ENCODE results near the gene PI4K2A.

The PI4K2A gene

DNA sequence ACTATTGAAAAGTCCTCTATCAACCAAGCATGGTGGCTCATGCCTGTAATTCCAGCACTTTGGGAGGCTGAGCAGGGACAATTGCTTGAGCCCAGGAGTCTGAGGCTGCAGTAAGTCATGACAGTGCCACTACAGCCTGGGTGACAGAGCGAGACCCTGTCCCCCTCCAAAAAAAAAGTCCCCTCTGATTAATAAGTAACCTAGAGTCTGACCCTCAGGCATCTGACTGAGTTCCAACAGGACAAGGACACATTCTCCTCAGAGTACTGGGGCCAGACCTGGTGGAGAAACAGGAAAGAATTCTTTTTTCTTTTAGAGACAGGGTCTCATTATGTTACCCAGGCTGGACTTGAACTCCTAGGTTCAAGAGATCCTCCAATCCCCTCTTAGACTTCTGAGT lies 17.2 kb upstream of the PI4K2A start:
- H3K4me3 ChIP-seq (ENCODE audit: low read depth, low read length), result no peak overlapping the region
- DNase-seq (ENCODE audit: low read depth), result no peak
- TF ChIP-seq MYC (IDR thresholded peaks at IDR 0.05; ENCODE audit: low read depth, low read length), result no peak
- TF ChIP-seq, protein P1, sequence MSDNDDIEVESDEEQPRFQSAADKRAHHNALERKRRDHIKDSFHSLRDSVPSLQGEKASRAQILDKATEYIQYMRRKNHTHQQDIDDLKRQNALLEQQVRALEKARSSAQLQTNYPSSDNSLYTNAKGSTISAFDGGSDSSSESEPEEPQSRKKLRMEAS (IDR thresholded peaks at IDR 0.05; ENCODE audit: low read depth, low read length), result no peak
- TF ChIP-seq, protein P2, sequence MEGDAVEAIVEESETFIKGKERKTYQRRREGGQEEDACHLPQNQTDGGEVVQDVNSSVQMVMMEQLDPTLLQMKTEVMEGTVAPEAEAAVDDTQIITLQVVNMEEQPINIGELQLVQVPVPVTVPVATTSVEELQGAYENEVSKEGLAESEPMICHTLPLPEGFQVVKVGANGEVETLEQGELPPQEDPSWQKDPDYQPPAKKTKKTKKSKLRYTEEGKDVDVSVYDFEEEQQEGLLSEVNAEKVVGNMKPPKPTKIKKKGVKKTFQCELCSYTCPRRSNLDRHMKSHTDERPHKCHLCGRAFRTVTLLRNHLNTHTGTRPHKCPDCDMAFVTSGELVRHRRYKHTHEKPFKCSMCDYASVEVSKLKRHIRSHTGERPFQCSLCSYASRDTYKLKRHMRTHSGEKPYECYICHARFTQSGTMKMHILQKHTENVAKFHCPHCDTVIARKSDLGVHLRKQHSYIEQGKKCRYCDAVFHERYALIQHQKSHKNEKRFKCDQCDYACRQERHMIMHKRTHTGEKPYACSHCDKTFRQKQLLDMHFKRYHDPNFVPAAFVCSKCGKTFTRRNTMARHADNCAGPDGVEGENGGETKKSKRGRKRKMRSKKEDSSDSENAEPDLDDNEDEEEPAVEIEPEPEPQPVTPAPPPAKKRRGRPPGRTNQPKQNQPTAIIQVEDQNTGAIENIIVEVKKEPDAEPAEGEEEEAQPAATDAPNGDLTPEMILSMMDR (IDR thresholded peaks at IDR 0.05; ENCODE audit: low read depth, low read length), result no peak
- no peak for TF ChIP-seq POLR2A (IDR thresholded peaks at IDR 0.05; ENCODE audit: extremely low read depth, insufficient read length)

DNA sequence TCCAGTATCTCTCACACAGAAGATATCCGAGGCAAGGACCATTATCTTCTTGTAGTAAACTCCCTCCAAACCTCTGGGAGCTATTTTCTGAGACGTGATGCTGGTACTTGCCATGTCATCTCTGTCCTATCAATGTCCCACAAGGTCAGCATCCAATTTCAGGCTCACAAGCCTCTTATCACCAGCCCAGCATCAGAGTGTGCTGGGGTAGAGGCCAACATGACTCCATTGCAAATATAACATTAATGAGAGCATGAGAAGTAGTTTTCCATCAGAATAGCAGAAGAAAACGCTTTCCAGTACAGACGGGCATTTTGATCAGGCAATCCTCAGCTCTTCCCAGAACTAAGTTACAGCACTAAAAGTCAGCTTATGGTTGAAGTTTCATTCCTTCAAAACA lies 12.7 kb upstream of the PI4K2A start:
- DNase-seq (ENCODE audit: low read depth), result no peak
- TF ChIP-seq MYC (IDR thresholded peaks at IDR 0.05; ENCODE audit: low read depth, low read length) (no peak), POLR2A (IDR thresholded peaks at IDR 0.05; ENCODE audit: extremely low read depth, insufficient read length) (no peak)
- TF ChIP-seq, protein P2 (IDR thresholded peaks at IDR 0.05; ENCODE audit: low read depth, low read length), result no peak
- TF ChIP-seq, protein P1 (IDR thresholded peaks at IDR 0.05; ENCODE audit: low read depth, low read length), result no peak
- H3K4me3 ChIP-seq (ENCODE audit: low read depth, low read length), result no peak overlapping the region

DNA sequence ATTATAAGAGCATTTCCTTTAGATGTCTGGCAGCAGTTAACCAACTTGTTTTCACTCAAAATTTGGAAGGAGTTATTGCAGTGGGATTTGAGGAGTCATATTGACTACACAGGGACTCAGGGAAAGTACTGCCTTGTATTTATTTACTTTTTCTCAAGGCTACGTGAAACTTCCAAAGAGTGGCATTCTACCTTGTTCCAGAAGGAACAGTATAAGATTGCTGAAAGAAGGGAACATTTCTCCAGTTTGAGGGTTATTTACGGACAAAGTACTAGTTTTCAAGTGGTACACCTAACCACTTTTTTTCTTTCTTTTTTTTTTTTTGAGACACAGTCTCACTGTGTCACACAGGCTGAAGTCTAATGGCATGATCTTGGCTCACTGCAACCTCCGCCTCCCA lies 12.2 kb upstream of the PI4K2A start:
- no peak overlapping the region for H3K4me3 ChIP-seq (ENCODE audit: low read depth, low read length)
- DNase-seq (ENCODE audit: low read depth), result no peak
- TF ChIP-seq MYC (IDR thresholded peaks at IDR 0.05; ENCODE audit: low read depth, low read length) (no peak), POLR2A (IDR thresholded peaks at IDR 0.05; ENCODE audit: extremely low read depth, insufficient read length) (no peak)
- TF ChIP-seq, protein P2 (IDR thresholded peaks at IDR 0.05; ENCODE audit: low read depth, low read length), result no peak
- TF ChIP-seq, protein P1 (IDR thresholded peaks at IDR 0.05; ENCODE audit: low read depth, low read length), result no peak

DNA sequence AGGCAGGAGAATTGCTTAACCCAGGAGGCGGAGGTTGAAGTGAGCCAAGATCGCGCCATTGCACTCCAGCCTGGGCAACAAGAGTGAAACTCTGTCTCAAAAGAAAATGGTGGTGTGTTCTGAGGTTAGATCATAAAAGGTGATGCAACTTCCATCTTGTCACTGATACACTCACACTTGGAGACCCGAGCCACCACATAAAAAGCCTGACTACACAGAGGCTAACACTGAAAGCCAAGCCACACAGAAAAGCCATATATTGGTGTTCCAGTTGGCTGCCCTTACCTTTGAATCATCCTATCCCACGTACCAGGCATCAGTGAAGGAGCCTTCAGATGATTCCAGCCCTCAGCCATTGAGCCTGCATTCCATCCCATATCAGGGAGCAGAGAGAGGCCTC lies 11.2 kb upstream of the PI4K2A start:
- TF ChIP-seq, protein P2 (IDR thresholded peaks at IDR 0.05; ENCODE audit: low read depth, low read length), result no peak
- TF ChIP-seq MYC (IDR thresholded peaks at IDR 0.05; ENCODE audit: low read depth, low read length) (no peak), POLR2A (IDR thresholded peaks at IDR 0.05; ENCODE audit: extremely low read depth, insufficient read length) (no peak)
- TF ChIP-seq, protein P1 (IDR thresholded peaks at IDR 0.05; ENCODE audit: low read depth, low read length), result no peak
- no peak overlapping the region for H3K4me3 ChIP-seq (ENCODE audit: low read depth, low read length)
- peak; percentile 55 for DNase-seq (ENCODE audit: low read depth)

DNA sequence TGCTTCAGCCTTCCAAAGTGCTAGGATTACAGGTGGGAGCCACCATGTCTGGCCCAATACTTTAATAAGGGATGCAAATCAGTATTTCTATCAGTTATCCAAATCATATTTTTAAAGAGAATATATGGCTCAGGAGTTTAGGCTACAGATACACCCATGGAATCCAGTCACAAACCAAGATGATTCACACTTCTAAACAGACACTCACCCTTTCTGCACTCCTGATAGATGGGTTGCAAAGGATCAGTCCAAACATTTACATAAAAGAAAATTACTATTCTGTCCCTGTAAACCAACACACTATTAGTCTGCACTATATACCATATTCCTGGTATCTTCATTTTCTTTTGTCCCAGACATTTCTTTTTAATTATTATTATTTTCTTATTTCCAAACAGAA lies 9.4 kb upstream of the PI4K2A start:
- TF ChIP-seq, protein P2 (IDR thresholded peaks at IDR 0.05; ENCODE audit: low read depth, low read length), result no peak
- TF ChIP-seq POLR2A (IDR thresholded peaks at IDR 0.05; ENCODE audit: extremely low read depth, insufficient read length), result no peak
- TF ChIP-seq, protein P1 (IDR thresholded peaks at IDR 0.05; ENCODE audit: low read depth, low read length), result no peak
- no peak for TF ChIP-seq MYC (IDR thresholded peaks at IDR 0.05; ENCODE audit: low read depth, low read length)
- DNase-seq (ENCODE audit: low read depth), result no peak
- H3K4me3 ChIP-seq (ENCODE audit: low read depth, low read length), result no peak overlapping the region

Measured in NB4 (cell line).